NCI-H2107 (cell line): ENCODE measurements around the gene SLC66A1.

ENCODE experiments used
- DNase-seq: peaks from one replicate; lab custom pipeline; 2025; lab: John Stamatoyannopoulos, UW

The SLC66A1 gene

DNA sequence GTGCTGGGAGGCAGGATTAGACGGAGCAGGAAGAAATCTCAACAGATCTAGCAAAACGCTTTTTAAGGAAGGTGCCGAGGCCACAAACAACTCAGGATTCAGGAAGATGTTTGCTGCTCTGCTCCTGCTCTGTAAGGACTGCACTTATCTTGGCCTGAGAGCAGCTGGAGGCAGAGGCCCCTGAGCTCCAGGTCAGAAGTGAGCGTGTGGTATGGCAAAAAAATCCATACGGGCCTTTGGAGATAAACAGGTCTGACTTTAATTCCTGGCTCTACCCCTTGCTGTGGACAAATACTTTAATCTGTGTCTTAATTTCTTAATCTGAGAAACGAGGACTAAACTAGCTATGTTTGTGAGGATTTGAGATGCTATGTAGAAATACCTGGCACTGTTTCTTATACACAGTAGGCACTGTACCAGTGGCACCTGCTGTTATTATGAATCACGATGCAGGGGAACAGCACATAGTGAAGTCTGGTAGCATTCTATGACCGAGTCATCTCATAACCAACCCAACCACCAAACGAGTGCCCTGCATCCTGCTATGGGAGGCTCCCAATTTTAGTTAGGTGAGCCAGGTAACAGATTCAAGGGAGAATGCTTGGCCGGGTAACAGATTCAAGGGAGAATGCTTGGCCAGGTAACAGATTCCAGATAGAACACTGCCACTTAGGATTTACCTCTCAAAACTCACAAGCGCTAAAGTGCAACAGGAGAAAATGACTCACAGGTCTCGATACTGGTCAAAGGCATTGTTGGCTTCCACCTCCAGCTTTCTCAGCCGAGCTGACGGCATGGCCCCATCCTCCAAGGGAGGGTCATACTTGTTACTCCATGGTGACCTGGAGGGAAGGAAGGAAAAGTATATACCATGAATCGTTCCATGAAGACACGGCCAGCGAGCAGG, 65.9 kb downstream of the SLC66A1 start:
- DNase-seq = no peak
